HG02840 (cell line): Measurements from ENCODE around the gene PRRT2.
"Not testable (repeated sequence)": the region's sequence is repeated elsewhere in the genome, so short reads cannot be mapped to it uniquely, and the experiment has no call there.

ENCODE experiments used
- ATAC-seq: cut with Tn5 transposase; IDR thresholded peaks from one replicate; pipeline ENCODE4 v1.9.1; 2021; ENCODE audit warnings: mild to moderate bottlenecking, moderate library complexity, moderate number of reproducible peaks; ENCODE audit not compliant: unreplicated experiment, low FRiP score

Gene PRRT2

DNA sequence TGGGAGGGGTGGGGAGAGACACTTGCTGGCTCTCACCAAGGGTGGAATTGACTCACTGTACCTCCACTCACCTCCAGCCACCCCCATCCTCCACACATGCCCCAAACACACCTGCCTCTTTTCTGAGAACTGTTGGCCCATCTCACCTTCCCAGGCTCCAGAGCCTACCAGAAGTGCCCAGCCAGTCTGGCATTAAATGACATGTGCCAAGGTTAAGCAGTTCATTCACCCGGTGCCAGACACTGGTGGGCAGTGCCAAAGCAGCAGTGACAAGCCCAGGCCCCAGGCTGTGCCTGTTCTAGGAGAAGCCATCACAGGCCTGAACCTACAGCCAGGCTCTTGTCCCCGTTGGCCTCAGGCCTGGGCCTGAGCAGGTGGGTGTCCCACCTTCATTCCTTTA, 19.5 kb downstream of the PRRT2 start:
- no peak for ATAC-seq

DNA sequence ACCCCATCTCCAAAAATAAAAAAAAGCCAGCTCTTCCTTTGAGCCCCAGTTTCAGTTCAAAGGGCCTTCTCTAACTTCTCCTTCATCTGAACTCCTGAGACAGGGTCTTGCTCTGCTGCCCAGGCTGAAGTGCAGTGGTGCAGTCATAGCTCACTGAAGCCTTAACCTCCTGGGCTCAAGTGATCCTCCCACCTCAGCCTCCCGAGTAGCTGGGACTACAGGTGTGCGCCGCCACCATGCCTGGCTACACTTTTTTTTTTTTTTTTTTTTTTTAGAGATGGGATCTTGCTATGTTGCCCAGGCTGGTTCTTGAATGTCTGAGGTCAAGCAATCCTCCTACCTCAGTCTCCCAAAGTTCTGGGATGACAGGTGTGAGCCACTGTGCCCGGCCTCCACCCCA, 21.2 kb downstream of the PRRT2 start:
- ATAC-seq: not testable (repeated sequence)

GRCh38 chr16:29834079-29834478, 22.1 kb downstream of the PRRT2 start:
- ATAC-seq: no peak

GRCh38 chr16:29835926-29836325, 23.9 kb downstream of the PRRT2 start:
- ATAC-seq: no peak

DNA sequence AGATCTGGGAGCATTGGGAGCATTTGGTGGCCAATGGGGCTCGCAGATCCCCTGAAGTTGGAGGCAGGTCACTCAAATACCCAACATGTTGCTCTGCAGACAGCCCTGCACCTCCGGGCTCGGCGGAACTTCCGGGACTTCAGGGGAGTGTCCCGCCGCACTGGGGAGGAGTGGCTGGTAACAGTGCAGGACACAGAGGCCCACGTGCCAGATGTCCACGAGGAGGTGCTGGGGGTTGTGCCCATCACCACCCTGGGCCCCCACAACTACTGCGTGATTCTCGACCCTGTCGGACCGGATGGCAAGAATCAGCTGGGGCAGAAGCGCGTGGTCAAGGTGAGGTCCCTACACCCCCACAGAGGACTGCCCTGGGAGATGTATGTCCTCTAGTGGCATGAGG, 24.6 kb downstream of the PRRT2 start:
- no peak for ATAC-seq

DNA sequence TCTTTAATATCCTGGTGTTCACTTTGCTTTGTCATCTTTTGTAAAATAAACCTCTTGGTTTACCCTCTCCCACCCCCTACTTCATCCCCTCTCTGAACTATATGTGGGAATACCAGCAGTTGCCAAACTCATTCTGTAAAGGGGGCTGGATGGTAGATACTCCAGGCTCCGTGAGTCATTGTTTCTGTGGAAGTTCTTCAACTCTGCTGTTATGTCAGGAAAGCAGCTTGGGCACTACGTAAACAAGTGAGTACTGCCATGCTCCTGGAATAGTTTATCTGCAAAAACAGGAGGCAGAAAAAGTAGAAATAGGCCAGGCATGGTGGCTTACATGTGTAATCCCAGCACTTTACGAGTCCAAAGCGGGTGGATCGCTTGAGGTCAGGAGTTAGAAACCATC, 25.8 kb downstream of the PRRT2 start:
- ATAC-seq: no peak

- ATAC-seq: no peak
Measured at GRCh38 chr16:29839822-29840221, 27.8 kb downstream of the PRRT2 start.

- no peak for ATAC-seq
Measured at GRCh38 chr16:29840240-29840639, 28.2 kb downstream of the PRRT2 start.

GRCh38 chr16:29841631-29842030, 29.6 kb downstream of the PRRT2 start:
- ATAC-seq: no peak

DNA sequence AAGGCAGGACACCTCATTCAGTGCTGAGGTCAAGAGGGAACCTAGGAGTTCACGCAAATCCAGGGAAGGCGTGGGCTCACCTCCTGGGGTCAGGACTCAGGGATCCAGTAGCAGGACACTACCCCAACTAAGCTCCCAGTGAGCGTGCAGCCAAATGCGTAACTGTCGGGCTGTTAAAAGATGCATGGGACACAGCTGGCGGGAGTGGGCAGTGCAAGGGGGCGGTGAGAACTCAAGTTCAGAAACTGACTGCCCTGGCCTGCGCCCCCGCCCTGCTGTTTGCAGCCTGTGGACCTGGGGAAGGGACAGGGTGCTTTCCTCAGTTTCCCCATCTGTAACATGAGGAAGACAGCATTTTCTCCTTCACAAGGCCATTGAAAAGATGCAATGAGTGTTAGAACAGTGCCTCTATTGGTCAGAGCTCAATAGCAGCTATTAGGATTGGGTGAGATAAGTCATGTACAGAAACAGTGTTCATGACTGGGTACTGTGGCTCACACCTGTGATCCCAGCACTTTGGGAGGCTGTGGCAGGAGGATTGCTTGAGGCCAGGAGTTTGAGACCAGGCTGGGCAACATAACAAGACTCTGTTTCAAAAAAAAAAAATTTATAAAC, 30.8 kb downstream of the PRRT2 start:
- no peak for ATAC-seq

GRCh38 chr16:29843931-29844330, 31.9 kb downstream of the PRRT2 start:
- ATAC-seq: no peak

GRCh38 chr16:29844575-29845331, 32.8 kb downstream of the PRRT2 start:
- ATAC-seq: no peak

DNA sequence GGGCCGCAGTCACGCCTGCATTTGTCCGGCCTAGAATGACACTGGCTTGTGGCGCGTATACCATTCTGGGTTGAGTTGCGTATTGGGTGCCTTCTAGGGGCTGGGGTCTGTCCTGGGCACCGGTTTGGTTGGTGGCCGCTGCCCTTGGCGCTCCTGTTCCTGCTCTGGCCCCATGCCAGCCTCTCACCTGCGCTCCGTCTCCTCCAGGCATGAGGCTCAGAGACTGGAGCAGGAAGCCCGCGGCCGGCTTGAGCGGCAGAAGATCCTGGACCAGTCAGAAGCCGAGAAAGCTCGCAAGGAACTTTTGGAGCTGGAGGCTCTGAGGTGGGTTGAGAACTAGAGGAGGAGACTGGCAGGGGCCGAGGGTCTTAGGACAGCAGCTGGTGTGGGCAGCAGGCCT, 33.7 kb downstream of the PRRT2 start:
- no peak for ATAC-seq

- no peak for ATAC-seq
Measured at GRCh38 chr16:29848420-29849297, 36.7 kb downstream of the PRRT2 start.

DNA sequence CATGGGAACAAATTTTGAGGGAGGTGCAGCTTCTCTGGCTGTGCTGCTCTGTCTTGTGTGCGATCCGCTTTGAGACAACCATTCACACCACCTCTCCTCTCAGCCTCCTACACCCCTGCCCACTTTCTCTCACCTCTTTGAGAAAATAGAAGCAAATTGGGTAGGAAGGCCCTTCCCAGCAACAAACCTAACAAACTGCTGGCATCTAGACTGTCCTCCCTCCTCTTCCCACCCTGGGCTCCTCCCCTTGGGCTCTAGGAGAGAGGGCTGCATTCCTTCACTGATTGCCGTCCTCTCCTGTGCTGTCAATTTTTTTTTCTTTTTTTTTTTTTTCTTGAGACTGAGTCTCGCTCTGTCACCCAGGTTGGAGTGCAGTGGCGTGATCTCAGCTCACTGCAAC, 37.5 kb downstream of the PRRT2 start:
- no peak for ATAC-seq

DNA sequence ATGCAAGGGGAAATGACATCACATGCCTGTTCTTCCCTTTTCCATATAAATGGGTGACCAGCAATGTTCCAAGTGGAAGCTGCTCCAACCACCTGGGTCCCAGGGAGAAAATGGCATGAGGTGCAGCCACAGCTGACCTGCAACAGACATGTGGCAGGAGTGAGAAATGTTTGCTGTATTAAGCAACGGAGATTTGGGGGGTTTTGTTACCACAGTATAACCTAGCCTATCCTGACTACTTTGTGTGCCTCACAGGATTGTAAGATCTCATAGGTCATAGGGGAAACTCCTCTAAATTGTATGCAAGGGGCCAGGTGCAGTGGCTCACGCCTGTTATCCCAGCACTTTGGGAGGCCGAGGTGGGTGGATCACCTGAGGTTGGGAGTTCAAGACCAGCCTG, 39.0 kb downstream of the PRRT2 start:
- ATAC-seq: no peak

GRCh38 chr16:29852654-29853053, 40.7 kb downstream of the PRRT2 start:
- no peak for ATAC-seq

DNA sequence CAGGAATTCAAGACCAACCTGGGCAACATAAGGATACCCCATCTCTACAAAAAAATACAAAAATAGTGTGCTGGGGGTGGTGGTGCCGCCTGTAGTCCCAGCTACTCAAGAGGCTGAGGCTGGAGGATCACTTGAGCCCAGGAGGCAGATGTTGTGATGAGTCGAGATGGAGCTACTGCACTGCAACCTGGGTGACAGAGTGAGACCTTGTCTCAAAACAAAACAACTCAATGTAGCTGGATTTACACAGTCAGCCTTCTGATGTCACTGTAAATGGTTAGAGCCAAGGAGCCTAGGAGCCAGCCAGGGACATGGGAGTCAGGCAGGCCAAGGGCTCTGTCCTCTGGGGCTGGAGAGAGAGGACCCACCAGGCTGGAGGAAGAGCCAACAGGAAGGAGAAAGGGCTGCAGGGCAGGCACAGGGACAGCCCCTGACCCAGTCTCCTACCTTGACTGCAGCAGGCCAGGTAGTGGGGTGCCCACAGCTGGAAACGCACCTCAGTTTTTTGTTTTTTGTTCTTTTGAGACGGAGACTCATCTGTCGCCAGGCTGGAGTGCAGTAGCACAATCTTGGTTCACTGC, 42.6 kb downstream of the PRRT2 start:
- ATAC-seq: no peak

GRCh38 chr16:29857133-29857760, 45.3 kb downstream of the PRRT2 start:
- ATAC-seq: no peak

GRCh38 chr16:29858149-29858849, 46.3 kb downstream of the PRRT2 start:
- no peak for ATAC-seq
